Measurements from ENCODE around the gene CLTCL1. TPM values are rescaled to one million over a fixed set of nuclear protein-coding genes. Genes with fewer than 3 reads are reported as not detected.
A peak's percentile ranks its signal among the peaks of the same experiment; 100 is the strongest.

Gene CLTCL1
- total and polyA plus RNA-seq, 9 of the 15 experiments (the other 6 are each of a cell fraction or from before 2014, with no cell fraction given) = 1.1 to 11.7 (median 5.0) TPM

GRCh38 chr22:19212302-19212870 lies 79.1 kb downstream of the CLTCL1 start (continued):
- TF ChIP-seq, protein P1, sequence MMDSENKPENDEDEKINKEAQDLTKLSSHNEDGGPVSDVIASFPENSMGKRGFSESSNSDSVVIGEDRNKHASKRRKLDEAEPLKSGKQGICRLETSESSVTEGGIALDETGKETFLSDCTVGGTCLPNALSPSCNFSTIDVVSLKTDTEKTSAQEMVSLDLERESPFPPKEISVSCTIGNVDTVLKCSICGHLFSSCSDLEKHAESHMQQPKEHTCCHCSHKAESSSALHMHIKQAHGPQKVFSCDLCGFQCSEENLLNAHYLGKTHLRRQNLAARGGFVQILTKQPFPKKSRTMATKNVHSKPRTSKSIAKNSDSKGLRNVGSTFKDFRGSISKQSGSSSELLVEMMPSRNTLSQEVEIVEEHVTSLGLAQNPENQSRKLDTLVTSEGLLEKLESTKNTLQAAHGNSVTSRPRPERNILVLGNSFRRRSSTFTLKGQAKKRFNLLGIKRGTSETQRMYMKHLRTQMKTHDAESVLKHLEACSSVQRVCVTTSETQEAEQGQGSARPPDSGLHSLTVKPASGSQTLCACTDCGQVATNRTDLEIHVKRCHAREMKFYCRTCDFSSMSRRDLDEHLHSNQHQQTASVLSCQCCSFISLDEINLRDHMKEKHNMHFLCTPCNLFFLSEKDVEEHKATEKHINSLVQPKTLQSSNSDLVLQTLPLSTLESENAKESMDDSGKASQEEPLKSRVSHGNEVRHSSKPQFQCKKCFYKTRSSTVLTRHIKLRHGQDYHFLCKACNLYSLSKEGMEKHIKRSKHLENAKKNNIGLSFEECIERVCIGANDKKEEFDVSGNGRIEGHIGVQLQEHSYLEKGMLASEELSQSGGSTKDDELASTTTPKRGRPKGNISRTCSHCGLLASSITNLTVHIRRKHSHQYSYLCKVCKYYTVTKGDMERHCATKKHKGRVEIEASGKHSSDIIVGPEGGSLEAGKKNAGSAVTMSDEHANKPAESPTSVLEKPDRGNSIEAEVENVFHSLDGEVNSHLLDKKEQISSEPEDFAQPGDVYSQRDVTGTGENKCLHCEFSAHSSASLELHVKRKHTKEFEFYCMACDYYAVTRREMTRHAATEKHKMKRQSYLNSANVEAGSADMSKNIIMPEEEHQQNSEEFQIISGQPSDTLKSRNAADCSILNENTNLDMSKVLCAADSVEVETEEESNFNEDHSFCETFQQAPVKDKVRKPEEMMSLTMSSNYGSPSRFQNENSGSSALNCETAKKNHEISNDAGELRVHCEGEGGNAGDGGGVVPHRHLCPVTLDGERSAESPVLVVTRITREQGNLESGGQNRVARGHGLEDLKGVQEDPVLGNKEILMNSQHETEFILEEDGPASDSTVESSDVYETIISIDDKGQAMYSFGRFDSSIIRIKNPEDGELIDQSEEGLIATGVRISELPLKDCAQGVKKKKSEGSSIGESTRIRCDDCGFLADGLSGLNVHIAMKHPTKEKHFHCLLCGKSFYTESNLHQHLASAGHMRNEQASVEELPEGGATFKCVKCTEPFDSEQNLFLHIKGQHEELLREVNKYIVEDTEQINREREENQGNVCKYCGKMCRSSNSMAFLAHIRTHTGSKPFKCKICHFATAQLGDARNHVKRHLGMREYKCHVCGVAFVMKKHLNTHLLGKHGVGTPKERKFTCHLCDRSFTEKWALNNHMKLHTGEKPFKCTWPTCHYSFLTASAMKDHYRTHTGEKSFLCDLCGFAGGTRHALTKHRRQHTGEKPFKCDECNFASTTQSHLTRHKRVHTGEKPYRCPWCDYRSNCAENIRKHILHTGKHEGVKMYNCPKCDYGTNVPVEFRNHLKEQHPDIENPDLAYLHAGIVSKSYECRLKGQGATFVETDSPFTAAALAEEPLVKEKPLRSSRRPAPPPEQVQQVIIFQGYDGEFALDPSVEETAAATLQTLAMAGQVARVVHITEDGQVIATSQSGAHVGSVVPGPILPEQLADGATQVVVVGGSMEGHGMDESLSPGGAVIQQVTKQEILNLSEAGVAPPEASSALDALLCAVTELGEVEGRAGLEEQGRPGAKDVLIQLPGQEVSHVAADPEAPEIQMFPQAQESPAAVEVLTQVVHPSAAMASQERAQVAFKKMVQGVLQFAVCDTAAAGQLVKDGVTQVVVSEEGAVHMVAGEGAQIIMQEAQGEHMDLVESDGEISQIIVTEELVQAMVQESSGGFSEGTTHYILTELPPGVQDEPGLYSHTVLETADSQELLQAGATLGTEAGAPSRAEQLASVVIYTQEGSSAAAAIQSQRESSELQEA (IDR thresholded peaks at IDR 0.05; ENCODE audit: low read depth) = 0 out of 2 replicates have a peak, but pooled peaks have one; percentile 13
- TF ChIP-seq, protein P2, sequence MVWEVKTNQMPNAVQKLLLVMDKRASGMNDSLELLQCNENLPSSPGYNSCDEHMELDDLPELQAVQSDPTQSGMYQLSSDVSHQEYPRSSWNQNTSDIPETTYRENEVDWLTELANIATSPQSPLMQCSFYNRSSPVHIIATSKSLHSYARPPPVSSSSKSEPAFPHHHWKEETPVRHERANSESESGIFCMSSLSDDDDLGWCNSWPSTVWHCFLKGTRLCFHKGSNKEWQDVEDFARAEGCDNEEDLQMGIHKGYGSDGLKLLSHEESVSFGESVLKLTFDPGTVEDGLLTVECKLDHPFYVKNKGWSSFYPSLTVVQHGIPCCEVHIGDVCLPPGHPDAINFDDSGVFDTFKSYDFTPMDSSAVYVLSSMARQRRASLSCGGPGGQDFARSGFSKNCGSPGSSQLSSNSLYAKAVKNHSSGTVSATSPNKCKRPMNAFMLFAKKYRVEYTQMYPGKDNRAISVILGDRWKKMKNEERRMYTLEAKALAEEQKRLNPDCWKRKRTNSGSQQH (CRISPR knock-in tag; IDR thresholded peaks at IDR 0.05) = 0 out of 2 replicates have a peak, but pooled peaks have one; percentile 37
- 0 out of 2 replicates have a peak, but pooled peaks have one; percentile 41 for TF ChIP-seq NBN (IDR thresholded peaks at IDR 0.05; ENCODE audit: low read depth)
- 0 out of 2 replicates have a peak, but pooled peaks have one; percentile 12 for TF ChIP-seq ZBTB26 (CRISPR knock-in tag; IDR thresholded peaks at IDR 0.05)
- TF ChIP-seq PHB2 (IDR thresholded peaks at IDR 0.05; ENCODE audit: low read depth) = peak; percentile 71; the same call in 1 of the 2 replicates
- peak; percentile 9; the same call in 1 of the 2 replicates for TF ChIP-seq TSC22D4 (tag; IDR thresholded peaks at IDR 0.05)
- no peak for TF ChIP-seq NFE2 (IDR thresholded peaks at IDR 0.05; ENCODE audit: low read depth)
- TF ChIP-seq, protein P3, sequence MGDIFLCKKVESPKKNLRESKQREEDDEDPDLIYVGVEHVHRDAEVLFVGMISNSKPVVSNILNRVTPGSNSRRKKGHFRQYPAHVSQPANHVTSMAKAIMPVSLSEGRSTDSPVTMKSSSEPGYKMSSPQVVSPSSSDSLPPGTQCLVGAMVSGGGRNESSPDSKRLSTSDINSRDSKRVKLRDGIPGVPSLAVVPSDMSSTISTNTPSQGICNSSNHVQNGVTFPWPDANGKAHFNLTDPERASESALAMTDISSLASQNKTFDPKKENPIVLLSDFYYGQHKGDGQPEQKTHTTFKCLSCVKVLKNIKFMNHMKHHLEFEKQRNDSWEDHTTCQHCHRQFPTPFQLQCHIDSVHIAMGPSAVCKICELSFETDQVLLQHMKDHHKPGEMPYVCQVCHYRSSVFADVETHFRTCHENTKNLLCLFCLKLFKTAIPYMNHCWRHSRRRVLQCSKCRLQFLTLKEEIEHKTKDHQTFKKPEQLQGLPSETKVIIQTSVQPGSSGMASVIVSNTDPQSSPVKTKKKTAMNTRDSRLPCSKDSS (IDR thresholded peaks at IDR 0.05; ENCODE audit: low read depth, partially characterized antibody) = peak; percentile 46
- TF ChIP-seq GABPB1 (CRISPR knock-in tag; IDR thresholded peaks at IDR 0.05) = no peak
- peak; percentile 12; the same call in 1 of the 2 replicates for TF ChIP-seq MYBL2 (IDR thresholded peaks at IDR 0.05; ENCODE audit: low read depth)
- TF ChIP-seq MYBL2 (CRISPR knock-in tag; IDR thresholded peaks at IDR 0.05; ENCODE audit: borderline replicate concordance) = no peak
- TF ChIP-seq ELK1 (CRISPR knock-in tag; IDR thresholded peaks at IDR 0.05) = 0 out of 2 replicates have a peak, but pooled peaks have one; percentile 72
- no peak for TF ChIP-seq SIN3B (IDR thresholded peaks at IDR 0.05; ENCODE audit: low read depth)
- TF ChIP-seq THRAP3 (IDR thresholded peaks at IDR 0.05; ENCODE audit: borderline replicate concordance) = peak; percentile 16; the same call in 1 of the 2 replicates
